GM10847 (cell line): ENCODE measurements around the gene TMEM63A.

Experiments used
- POLR2A ChIP-seq: IDR thresholded peaks from 2 replicates; pipeline ENCODE4 v1.6.1; 2011; ENCODE audit not compliant: insufficient read length; ENCODE audit errors: extremely low read depth

The TMEM63A gene

DNA sequence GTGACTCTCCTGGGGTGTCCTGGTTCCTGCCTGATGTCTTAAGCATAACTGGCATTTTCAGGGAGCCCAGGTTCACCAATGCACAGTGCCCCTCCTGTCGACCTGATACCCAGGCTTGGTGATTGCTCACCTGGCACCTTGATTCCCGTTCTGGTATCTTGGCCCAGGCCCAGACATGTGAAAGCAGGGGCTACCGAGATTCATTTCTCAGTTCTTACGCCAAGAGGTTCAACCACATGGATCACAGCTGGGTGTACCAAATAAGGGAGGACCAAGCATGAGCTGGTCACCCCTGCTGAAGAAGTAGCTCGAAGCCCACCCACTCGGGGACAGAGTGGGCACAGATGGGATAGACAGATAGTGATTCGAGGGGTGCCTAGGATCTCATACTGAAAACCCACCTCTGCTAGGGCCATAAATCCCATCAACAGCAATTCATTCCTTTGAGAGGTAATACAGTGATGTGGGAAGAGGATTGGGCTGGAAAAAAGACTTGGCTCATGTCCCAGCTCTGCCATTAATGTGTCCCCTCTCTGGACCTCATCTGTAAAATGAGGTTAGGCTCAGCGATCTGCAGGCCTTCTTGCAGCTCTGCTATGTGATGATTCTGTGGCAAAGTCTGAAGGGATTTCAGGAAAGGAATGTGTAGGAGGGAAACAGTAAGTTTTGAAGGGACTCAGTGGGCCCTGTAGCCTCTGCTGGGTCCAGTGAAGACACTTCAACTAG, 69.5 kb downstream of the TMEM63A start:
- no peak for TF ChIP-seq POLR2A

- TF ChIP-seq POLR2A, result no peak
Observed at GRCh38 chr1:225811622-225812487, 70.3 kb downstream of the TMEM63A start.

- peak; percentile 32 for TF ChIP-seq POLR2A
Observed at GRCh38 chr1:225809842-225810578, 72.2 kb downstream of the TMEM63A start, which contains the start of gene EPHX1. TSS of gene EPHX1 (plus strand) at chr1:225810124. CDS start at chr1:225828730, 18,606 bp downstream.

DNA sequence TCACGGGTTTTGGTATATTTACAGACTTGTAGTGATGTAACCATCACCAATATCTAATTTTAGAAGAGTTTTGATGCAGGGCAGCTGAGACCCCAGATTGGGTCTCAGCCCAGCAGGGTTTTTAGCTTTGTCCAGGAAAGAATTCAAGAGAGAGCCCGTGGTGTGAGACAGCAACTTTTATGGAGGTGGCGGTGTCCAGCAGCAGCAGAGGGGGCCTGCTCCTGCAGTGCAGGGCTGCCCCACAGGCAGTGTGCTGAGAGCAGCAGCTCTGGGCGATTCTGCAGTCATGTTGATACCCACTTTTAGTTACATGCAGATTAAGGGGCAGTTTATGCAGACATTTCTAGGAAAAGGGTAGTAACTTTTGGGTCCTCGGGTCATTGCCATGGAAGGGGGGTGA, 74.0 kb downstream of the TMEM63A start:
- no peak for TF ChIP-seq POLR2A

DNA sequence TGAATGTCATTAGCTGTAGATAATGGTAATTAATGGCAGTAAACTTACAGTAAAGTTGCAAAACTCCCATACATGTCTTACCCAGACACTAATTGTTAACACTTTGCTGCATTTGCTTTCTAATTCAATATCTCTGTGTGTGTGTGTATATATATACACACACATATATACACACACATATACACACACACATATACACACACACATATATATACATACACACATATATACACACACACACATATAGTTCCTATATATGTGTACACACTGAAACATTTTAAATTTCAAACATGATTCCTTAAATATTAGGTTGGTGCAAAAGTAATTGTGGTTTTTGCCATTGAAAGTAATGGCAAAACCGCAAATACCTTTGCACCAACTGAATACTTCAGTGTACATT, 75.9 kb downstream of the TMEM63A start:
- no peak for TF ChIP-seq POLR2A
